Endothelial cell of umbilical vein (primary cell): ENCODE data around the gene DPP6. TPM values are rescaled to one million over a fixed set of nuclear protein-coding genes. Genes with fewer than 3 reads are reported as not detected.

Source experiments
- BruUV-seq: library from RNA; stranded (reverse); fragments of 400-500 nt; replicated peaks from 2 replicates; lab custom pipeline; 2021; lab: Mats Ljungman, UMichigan
- CTCF ChIA-PET: fragments of 300-600, 350-600 bp; sonication (Branson Sonifier 250); formaldehyde crosslinking; loops from one replicate; lab custom pipeline; 2021; ENCODE audit warnings: antibody characterized with exemption, inconsistent platforms; lab: Charles Lee
- POLR2A ChIA-PET: fragments of 300-600, 350-600 bp; sonication (Branson Sonifier 250); formaldehyde crosslinking; loops from one replicate; lab custom pipeline; 2021; ENCODE audit warnings: antibody characterized with exemption, inconsistent platforms; lab: Charles Lee
- DNase-seq: peaks from one replicate; pipeline ENCODE4 v3.0.0-alpha.2; 2011; ENCODE audit warnings: low read depth, low spot score
- FAIRE-seq: peaks from 2 replicates; lab custom pipeline; 2011; peaks lifted over from hg19 to GRCh38; lab: Jason Lieb, UNC
- H2AFZ ChIP-seq: 2 replicates; pipeline ENCODE4 v1.6.0; 2012; ENCODE audit warnings: low read depth, low read length, control low read depth, inconsistent platforms
- H3K27ac ChIP-seq: 2 replicates; pipeline ENCODE4 v1.5.1; 2011; ENCODE audit warnings: low read depth, mild to moderate bottlenecking, control low read depth, low read length, moderate library complexity; ENCODE audit not compliant: insufficient read depth
- H3K27me3 ChIP-seq, 2 experiments: 2 replicates each; pipeline versions ENCODE4 v1.6.0 to v1.6.1; 2011; ENCODE audit warnings: low read length in 2 of 2, mixed read lengths in 1 of 2; ENCODE audit not compliant: control insufficient read depth in 2 of 2, insufficient read depth in 2 of 2
- H3K36me3 ChIP-seq, 2 experiments: 2 replicates in 1 of 2; 3 replicates in 1 of 2; pipeline ENCODE4 v1.5.1; 2011; ENCODE audit warnings: low read length in 2 of 2, mild to moderate bottlenecking in 1 of 2, moderate library complexity in 1 of 2; ENCODE audit not compliant: control insufficient read depth in 2 of 2, insufficient read depth in 2 of 2; ENCODE audit errors: extremely low read depth in 1 of 2
- H3K4me1 ChIP-seq: 3 replicates; pipeline ENCODE4 v1.5.1; 2011; ENCODE audit warnings: mild to moderate bottlenecking, low read length; ENCODE audit not compliant: control insufficient read depth, insufficient read depth; ENCODE audit errors: extremely low read depth
- H3K4me2 ChIP-seq: 2 replicates; pipeline ENCODE4 v1.6.1; 2011; ENCODE audit warnings: low read length, control low read depth, mixed read lengths; ENCODE audit not compliant: insufficient read depth
- H3K4me3 ChIP-seq, 3 experiments: fragments of 200-600 bp in 1 of 3; sonication (generic), shearing (Covaris generic) in 1 of 3; replicated peaks in 1 of 3; 2 replicates each; pipeline ENCODE4 v1.5.1; 2011 to 2016; ENCODE audit warnings: control low read depth in 3 of 3, low read length in 3 of 3, mild to moderate bottlenecking in 2 of 3, inconsistent platforms in 1 of 3, low read depth in 1 of 3, moderate library complexity in 1 of 3; ENCODE audit not compliant: insufficient read depth in 1 of 3
- H3K79me2 ChIP-seq: 2 replicates; pipeline ENCODE4 v1.6.0; 2012; ENCODE audit warnings: low read length, inconsistent platforms; ENCODE audit not compliant: control insufficient read depth, insufficient read depth
- H3K9ac ChIP-seq: replicated peaks from 2 replicates; pipeline ENCODE3; 2011; ENCODE audit warnings: low read length, control low read depth; ENCODE audit not compliant: insufficient read depth; ENCODE audit errors: extremely low read depth
- H3K9me1 ChIP-seq: replicated peaks from 3 replicates; pipeline ENCODE4 v1.6.0; 2011; ENCODE audit warnings: mild to moderate bottlenecking, low read length; ENCODE audit not compliant: control insufficient read depth, insufficient read depth; ENCODE audit errors: extremely low read depth
- H3K9me3 ChIP-seq: replicated peaks from 2 replicates; pipeline ENCODE4 v1.5.1; 2012; ENCODE audit warnings: low read length, inconsistent platforms; ENCODE audit not compliant: control insufficient read depth, insufficient read depth
- H4K20me1 ChIP-seq: replicated peaks from 2 replicates; pipeline ENCODE3; 2011; ENCODE audit warnings: mild to moderate bottlenecking, low read length; ENCODE audit not compliant: control insufficient read depth, insufficient read depth; ENCODE audit errors: extremely low read depth
- EZH2 ChIP-seq: IDR thresholded peaks from 2 replicates; pipeline ENCODE4 v1.6.1; 2012; ENCODE audit warnings: borderline replicate concordance, low read depth, mild to moderate bottlenecking, moderate library complexity, low read length, inconsistent platforms; ENCODE audit not compliant: severe bottlenecking
- FOS ChIP-seq: IDR thresholded peaks from 2 replicates; pipeline ENCODE4 v1.6.1; 2011; ENCODE audit warnings: mild to moderate bottlenecking, low read length, moderate library complexity, borderline replicate concordance; ENCODE audit not compliant: insufficient read depth
- GATA2 ChIP-seq: IDR thresholded peaks from 2 replicates; pipeline ENCODE4 v1.7.0; 2011; ENCODE audit warnings: low read depth, mild to moderate bottlenecking, moderate library complexity, mixed read lengths, low read length; ENCODE audit not compliant: insufficient read length, insufficient read depth
- JUN ChIP-seq: IDR thresholded peaks from 2 replicates; pipeline ENCODE4 v1.6.1; 2011; ENCODE audit warnings: borderline replicate concordance, low read depth; ENCODE audit not compliant: insufficient read length, insufficient read depth
- MYC ChIP-seq: IDR thresholded peaks from one replicate; pipeline ENCODE4 v1.6.1; 2011; ENCODE audit warnings: mild to moderate bottlenecking, low read depth, low read length
- POLR2A ChIP-seq: IDR thresholded peaks from 2 replicates; pipeline ENCODE4 v1.6.1; 2012; ENCODE audit warnings: low read depth, mild to moderate bottlenecking, control low read depth, low read length
- POLR2AphosphoS5 ChIP-seq: IDR thresholded peaks from 2 replicates; pipeline ENCODE4 v1.6.1; 2012; ENCODE audit warnings: low read depth, mild to moderate bottlenecking, control low read depth, low read length, moderate library complexity; ENCODE audit not compliant: insufficient read depth
- dilution Hi-C: fragments of 300-500 bp; cut with MboI; formaldehyde crosslinking; loops from one replicate; pipeline ENCODE4 v1.15.0; 2019; ENCODE audit warnings: low sequenced_read_pairs; ENCODE audit not compliant: extremely low pct_ligation_motif_present
- intact Hi-C: fragments of 100-400 bp; cut with micrococcal nuclease; formaldehyde crosslinking; loops from one replicate; pipeline ENCODE4 v1.10.0; 2022
- polyA plus RNA-seq, 4 experiments: library from polyadenylated mRNA; depleted of rRNA in 3 of 4; stranded (reverse) in 3 of 4; unstranded in 1 of 4; fragments of >200 nt; gene quantifications; 2 replicates each; pipeline versions ENCODE4 v1.2.1 to v1.2.3, GENCODE V29; 2011 to 2012; ENCODE audit warnings: missing spikeins in 1 of 4
- total RNA-seq: library from RNA; stranded (reverse); gene quantifications from 2 replicates; pipeline ENCODE4 v1.2.3, GENCODE V29; 2021
- TF ChIP-seq, protein P1 (sequence below), 2 donors: IDR thresholded peaks; 1 replicate in 1 of 2; 2 replicates in 1 of 2; pipeline ENCODE4 v1.5.1; 2011; ENCODE audit warnings: low read length in 2 of 2, mild to moderate bottlenecking in 2 of 2, moderate library complexity in 2 of 2, control low read depth in 1 of 2, inconsistent platforms in 1 of 2, low read depth in 1 of 2; ENCODE audit not compliant: insufficient read depth in 1 of 2; ENCODE audit errors: extremely low read depth in 1 of 2
- TF ChIP-seq, protein P2 (sequence below): IDR thresholded peaks from 2 replicates; pipeline ENCODE4 v1.6.1; 2011; ENCODE audit not compliant: insufficient read depth, insufficient read length

DPP6 gene
- total and polyA plus RNA-seq, 2 donors (not counting 3 experiments of a cell fraction or from before 2014, with no cell fraction given): not detected

- H3K4me1 ChIP-seq: no peaks in the 10 kb centered on the region
- H3K9me1 ChIP-seq: no peaks in the 10 kb centered on the region
- H3K27me3 ChIP-seq: no peaks in the 10 kb centered on the region
- no peak for FAIRE-seq
- no peak overlapping the region for H3K4me2 ChIP-seq
- H3K27ac ChIP-seq: no peak overlapping the region
- ChIA-PET POLR2A (no interaction called here), CTCF (no interaction called here)
- no peaks in the 10 kb centered on the region for H3K9me3 ChIP-seq
- no peaks in the 10 kb centered on the region for H4K20me1 ChIP-seq
- intact Hi-C loops (no loop called here), dilution Hi-C loops (no loop called here)
- no peak for TF ChIP-seq POLR2AphosphoS5
- TF ChIP-seq, protein P1, sequence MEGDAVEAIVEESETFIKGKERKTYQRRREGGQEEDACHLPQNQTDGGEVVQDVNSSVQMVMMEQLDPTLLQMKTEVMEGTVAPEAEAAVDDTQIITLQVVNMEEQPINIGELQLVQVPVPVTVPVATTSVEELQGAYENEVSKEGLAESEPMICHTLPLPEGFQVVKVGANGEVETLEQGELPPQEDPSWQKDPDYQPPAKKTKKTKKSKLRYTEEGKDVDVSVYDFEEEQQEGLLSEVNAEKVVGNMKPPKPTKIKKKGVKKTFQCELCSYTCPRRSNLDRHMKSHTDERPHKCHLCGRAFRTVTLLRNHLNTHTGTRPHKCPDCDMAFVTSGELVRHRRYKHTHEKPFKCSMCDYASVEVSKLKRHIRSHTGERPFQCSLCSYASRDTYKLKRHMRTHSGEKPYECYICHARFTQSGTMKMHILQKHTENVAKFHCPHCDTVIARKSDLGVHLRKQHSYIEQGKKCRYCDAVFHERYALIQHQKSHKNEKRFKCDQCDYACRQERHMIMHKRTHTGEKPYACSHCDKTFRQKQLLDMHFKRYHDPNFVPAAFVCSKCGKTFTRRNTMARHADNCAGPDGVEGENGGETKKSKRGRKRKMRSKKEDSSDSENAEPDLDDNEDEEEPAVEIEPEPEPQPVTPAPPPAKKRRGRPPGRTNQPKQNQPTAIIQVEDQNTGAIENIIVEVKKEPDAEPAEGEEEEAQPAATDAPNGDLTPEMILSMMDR (IDR thresholded peaks at IDR 0.05; ENCODE audit: extremely low read depth in 1 of 2, insufficient read depth in 1 of 2, low read depth in 1 of 2, low read length in 2 of 2): no peak
- no peak for TF ChIP-seq JUN
- TF ChIP-seq GATA2: no peak
- TF ChIP-seq FOS: no peak
- no peak for TF ChIP-seq EZH2
- TF ChIP-seq, protein P2, sequence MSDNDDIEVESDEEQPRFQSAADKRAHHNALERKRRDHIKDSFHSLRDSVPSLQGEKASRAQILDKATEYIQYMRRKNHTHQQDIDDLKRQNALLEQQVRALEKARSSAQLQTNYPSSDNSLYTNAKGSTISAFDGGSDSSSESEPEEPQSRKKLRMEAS: no peak
- TF ChIP-seq POLR2A: no peak
- no peak for TF ChIP-seq MYC
- no peak overlapping the region for H2AFZ ChIP-seq
- no peaks in the 10 kb centered on the region for H3K79me2 ChIP-seq
- BruUV-seq: no TSS peak
- H3K36me3 ChIP-seq: no peaks in the 10 kb centered on the region
- no peak overlapping the region for H3K9ac ChIP-seq
- no peak overlapping the region for H3K4me3 ChIP-seq
- no peak for DNase-seq
Observed at GRCh38 chr7:154892459-154892858, 840.3 kb downstream of the DPP6 start.
